GM18505 (cell line): ENCODE data around the gene VSIG10L.
A peak's percentile ranks its signal among the peaks of the same experiment; 100 is the strongest.

ENCODE experiments used
- ATAC-seq: cut with Tn5 transposase; IDR thresholded peaks from one replicate; pipeline ENCODE4 v1.9.1; 2021; ENCODE audit not compliant: unreplicated experiment
- POLR2A ChIP-seq: IDR thresholded peaks from 4 replicates; pipeline ENCODE4 v1.6.1; 2011; ENCODE audit warnings: borderline replicate concordance; ENCODE audit not compliant: insufficient read depth, insufficient read length; ENCODE audit errors: extremely low read depth

VSIG10L gene

DNA sequence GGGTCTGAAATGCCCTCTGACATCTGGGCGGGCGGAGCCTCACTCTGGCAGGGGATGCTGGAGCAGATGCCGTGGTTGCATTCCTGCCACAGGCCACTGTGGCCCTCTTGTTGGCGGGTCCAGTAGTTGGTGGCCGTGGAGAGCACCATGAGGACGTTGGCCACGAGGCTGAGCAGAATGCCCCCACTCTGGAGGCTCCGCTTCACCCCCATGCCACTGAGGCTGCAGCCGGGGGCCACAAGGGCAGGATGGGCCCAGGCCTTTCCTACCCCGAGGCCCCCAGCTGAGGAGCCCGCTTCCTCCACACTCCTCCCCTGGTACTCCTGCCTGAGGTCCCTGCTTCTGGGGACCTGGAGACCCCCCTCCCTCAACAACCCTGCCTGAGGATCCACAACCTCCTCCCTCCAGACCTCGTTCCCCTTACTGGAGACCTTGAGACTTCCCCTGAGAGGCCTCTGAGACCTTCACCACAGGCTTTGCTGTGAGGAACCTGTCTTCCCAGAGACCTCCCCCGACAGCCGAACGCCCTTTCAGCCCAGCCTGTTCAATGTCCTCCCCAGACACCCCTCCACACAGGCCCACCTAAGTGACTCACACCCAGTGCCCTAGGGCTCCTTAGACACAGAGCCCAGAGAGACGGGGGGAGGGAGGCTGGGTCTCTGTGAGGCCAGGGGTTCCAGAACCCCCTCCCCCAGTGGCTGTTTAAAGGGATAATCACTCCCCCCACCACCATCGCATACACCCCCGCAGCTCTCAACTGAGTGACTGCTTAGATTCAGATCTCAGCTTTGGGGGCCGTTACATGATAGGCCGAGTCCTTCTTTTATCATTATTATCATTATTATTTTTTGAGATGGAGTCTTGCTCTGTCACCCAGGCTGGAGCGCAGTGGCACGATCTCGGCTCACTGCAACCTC is 26.7 kb upstream of the VSIG10L start, which contains the start of gene CLDND2:
Gene CLDND2 (minus strand): TSS at position 638 of the 917 bp plus-strand sequence. CDS start 426 bp downstream, at position 212.
- no peak for ATAC-seq
- TF ChIP-seq POLR2A = no peak

DNA sequence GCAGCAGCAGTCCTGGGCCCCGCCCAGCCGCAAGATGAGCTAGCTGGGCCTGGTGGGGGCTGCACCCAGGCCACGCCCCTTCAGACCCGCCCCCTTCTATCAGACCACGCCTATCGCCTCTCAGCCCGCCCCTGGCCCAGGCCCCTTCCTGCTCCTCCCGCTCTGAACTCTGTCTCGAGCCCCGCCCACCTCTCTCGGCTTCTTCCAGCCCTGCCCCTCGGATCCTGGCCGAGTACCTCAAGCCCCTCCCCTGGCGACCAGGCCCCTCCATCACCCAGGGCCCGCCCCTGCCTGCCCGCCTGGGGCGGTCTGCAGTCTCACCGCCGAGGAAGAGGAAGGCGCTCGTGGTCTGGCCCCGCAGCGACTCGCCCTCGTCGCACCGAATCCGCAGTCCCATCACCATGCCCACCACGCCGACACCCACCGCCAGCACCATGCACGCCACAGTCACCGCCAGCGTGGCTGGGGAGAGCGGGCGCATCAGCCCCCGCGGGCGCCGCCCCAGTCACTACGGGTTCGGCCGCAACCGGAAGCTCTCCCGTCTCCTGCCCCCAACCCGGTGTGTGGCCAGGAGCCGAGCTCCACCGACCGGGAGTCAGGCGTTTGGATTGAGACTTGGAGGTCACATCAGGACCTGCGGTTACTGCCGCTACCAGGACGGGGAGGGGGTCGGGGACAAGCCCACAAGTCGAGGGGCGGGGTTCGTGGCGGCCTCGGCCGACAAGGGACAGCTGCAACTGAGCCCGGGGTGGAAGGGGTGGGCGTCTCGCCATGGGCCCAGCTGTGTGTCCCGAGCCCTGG is 25.8 kb upstream of the VSIG10L start:
- peak; percentile 67 for ATAC-seq
- peak; percentile 73 for TF ChIP-seq POLR2A

DNA sequence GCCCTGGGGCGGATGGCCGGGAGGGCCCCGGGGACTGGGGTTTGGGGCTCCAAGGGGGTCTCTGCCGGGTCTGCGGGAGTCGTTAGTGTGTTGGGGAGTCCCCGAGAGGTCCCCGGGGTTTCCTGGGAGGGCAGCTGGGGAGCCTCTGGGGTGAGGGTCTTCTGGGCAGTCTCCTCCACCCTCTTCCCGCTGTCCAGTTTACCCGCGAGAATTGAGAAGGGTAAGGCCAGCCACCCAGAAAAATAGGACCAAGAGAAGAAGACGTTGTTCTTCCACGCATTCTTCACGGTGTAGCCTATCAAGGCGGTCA is 25.3 kb upstream of the VSIG10L start:
- TF ChIP-seq POLR2A = no peak

DNA sequence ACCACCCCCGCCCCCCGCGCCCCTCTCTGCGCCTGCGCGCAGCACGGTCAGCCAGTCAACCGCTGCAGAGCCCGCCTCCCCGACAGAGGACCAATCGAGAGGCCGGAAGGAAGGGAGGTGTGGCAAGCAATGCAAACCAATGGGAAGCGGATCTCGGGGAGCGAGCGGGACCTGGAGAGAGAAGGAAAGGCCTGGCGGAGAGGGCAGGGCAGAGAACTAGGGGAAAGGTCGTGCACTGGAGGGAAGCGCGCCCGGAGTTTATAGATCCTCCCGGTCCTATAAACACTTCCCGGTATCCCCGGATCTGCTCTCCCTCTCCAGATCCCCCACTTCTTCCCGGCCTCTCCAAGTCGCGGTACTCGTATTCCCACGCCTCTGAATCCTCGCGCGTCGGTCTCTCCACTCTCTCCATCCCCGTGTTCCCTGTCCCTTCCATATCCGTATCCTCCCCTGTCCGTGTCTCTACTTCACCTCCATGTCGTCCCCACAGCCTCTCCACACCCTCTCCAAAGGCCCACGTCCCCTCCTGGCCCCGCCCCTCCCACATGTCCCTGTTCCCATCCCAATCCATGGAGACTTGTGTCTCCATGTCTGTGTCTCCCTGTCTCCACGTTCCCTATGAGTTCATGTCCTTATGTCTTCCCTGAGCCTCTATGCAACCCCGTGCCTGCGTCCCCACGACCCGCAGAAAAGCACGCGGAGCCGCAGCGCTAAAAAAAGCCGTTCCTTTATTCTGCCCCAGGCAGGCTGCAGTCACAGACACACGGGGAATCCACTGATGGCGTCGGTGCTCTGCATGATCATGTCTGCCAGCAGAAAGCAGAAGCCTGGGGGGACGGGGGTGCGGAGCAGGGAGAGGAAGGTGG is 24.7 kb upstream of the VSIG10L start:
- TF ChIP-seq POLR2A = peak; percentile 78
- peak; percentile 2 for ATAC-seq

More for the DNA sequence above, 25.3 kb upstream of the VSIG10L start:
- ATAC-seq = no peak

DNA sequence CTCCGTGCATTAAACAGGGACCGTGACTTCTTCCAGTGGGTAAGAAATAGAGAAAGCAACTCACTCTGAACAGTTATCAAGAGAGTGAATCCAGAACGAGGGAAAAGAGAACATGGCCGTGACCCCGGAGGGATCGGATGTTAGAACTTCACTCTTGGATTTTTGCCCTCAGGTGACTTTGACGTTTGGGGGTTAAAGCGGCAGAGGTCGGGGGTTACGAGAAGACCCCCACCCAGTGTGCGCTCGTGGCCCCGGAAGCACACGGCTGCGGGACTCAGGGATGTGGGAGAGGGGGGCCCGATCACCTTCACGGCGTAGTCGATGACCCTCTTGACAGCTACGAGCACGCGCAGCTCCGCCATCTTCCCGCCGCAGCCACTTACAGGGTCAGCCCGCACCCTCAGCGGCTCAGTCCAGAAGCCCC is 24.0 kb upstream of the VSIG10L start, which contains the start of gene ETFB:
Gene ETFB (minus strand): TSS at position 424 of the 424 bp plus-strand sequence. CDS start 62 bp downstream, at position 362.
- no peak for ATAC-seq

DNA sequence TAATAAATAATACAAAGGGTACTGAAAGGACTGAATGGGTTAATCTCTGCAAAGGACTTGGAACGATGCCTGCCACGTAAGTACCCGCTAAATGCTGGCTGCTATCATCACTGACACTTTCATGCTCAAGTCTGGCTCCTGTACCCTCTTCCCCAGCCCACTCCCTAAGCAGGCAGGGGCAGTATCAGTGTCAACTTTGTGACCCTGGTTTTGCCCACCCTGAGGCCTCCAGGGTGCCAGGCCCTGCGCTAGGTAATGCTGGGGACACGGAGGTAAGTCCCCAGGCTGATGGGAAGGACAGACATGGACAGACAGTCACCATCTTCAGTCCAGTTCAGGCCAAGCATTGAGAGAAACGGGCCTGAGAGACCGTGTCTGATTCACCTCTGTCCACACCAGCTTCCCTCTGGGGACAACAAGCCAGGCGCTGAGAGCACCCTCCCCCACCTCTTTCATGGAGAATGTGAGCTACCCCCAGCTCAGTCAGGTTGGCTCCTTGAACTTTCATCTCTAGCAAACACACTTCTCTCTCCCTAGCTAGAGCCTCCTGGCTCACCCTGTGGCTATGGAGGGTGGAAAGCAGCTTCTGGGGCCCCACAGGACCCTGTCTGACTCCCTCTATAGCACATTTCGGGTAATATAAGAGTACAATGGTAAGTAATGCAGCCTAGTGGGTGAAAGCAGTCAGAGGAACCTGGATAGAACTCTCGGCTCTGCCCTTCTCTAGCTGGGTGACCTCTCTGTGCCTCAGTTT is 23.4 kb upstream of the VSIG10L start:
- no peak for TF ChIP-seq POLR2A
- no peak for ATAC-seq

More for the DNA sequence above, 24.0 kb upstream of the VSIG10L start, which contains the start of gene ETFB:
- peak; percentile 70 for TF ChIP-seq POLR2A

DNA sequence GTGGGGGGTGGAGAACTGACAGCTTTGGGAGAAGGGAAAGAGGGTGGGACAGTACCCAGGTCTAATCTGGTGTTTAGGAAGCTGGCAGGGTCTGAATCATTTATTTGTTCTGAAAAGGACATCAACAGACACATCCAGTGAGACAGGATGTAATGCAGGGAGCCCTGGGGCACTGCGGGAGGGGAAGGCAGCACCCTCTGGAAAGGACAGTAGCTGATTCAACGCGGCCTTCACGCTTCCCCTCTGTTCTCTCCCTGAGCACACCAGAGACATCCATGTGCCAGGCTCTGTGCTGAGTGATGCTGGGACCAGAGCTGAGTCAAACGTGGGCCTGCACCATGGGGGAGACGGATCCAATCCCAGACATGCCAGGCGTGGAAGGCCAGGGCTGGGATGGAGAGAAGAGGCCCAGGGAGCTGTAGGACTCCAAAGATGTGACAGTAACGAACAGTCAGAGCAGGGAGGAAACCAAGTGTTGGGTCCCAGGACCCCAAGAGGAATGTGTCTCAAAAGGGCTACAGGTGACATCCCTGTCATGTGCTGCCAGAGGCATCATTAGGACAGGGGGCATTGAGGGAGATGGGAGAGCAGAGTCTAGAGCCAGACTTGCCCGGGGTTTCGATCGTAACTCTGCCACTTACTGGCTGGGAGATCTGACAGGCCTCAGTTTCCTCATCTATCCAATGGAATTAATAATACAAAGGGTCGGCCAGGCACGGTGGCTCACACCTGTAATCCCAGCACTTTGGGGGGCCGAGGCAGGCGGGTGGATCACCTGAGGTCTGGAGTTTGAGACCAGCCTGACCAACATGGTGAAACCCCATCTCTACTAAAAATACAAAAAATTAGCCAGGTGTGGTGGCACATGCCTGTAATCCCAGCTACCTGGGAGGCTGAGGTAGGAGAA is 22.5 kb upstream of the VSIG10L start:
- no peak for TF ChIP-seq POLR2A
- ATAC-seq = no peak

DNA sequence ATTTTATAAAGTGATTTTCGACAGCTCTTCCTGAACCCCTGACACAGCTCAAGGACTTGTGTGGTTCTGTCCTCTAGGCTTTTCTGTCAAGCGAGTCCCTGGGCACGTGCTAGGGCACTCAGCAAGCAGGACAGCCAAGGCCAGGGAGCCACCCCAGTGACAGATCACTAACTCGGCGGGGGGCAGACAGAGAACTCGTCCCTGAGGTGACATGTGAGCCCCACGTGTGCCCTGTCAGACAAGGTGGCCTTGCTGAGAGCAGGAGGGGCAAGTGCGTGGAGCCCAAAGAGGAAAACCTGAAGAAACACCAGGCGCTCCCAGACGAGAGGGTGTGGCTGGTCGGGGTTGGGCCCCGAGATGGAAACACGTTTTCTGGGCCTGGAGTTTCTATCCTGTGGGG is 19.3 kb upstream of the VSIG10L start:
- no peak for TF ChIP-seq POLR2A
- no peak for ATAC-seq

DNA sequence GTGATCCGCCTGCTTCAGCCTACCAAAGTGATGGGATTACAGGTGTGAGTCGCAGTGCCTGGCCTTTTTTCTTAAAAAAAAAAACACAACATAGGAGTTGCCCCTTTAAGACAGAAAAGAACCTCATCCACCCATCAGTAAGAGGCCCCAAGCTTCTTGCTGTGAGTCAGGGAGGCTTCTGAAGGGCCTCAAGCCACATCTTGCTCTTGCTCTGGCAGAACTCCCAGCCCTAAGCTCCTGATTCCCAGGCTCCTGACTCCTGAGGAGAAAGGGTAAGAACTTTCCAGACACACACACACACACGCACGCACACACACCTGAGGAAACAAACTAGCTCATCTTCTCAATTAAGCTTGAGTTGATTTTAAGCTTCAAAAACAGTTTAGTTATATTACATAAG is 17.4 kb upstream of the VSIG10L start:
- no peak for TF ChIP-seq POLR2A
- ATAC-seq = no peak

DNA sequence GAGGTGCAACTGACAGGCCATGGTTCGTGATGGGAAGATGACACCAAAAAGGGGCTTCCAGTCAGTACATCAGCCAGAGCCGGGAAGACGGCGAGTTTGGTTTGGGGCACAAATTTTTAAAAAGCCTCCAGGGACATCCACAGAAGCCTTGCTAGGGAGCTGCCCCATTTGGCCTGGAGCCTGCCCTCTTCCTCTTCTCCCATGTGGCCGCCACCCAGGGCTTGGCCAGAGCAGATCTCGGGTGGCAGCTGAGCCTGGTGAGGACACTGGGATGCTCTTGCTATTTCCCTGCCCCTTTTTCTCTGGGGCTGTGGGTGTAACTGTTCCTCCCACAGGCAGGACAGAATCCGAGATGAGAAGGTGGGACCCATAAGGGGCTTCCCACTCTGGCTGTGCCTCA is 16.0 kb upstream of the VSIG10L start:
- TF ChIP-seq POLR2A = no peak
- ATAC-seq = no peak

DNA sequence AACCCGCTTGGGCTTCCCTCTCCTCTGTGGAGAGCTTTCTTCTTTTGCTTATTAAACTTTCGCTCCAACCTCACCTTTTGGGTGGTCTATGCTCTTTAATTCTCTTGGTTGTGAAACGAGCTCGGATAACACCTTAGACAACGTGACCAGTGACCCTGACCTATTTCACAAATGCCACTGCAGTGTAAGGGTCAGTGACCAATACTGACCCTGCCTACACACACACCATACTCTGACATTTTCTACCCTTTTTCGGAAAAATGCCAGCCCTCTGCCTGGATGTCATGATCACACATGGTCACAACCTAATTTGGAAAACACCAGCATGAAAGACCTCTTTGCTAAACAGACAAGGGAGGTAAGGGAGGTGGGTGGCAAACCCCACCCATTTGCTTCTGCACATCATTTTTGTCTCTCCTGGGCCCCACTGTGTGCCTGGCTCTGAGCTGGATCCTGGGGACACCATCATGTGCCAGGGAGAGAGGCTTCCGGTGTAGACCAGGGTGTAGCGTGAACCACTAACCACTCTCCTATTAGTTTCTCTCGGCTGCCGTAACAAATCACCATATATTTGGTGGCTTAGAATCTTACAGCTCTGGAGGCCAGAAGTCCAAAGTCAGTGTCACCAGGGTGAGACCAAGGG is 14.3 kb upstream of the VSIG10L start:
- TF ChIP-seq POLR2A = no peak

More for the DNA sequence above, 14.3 kb upstream of the VSIG10L start:
- no peak for ATAC-seq
